Epithelial cell of prostate (primary cell): ENCODE measurements around the gene XPNPEP3.
"Not testable (repeated sequence)": the region's sequence is repeated elsewhere in the genome, so short reads cannot be mapped to it uniquely, and the experiment has no call there.

Source experiments
- DNase-seq: peaks from one replicate; pipeline ENCODE4 v3.0.0-alpha.2; 2011; ENCODE audit warnings: low read depth, low spot score
- H3K27ac ChIP-seq: fragments of 450-650 bp; 2 replicates; pipeline ENCODE4 v1.5.1; 2017; ENCODE audit warnings: mild to moderate bottlenecking

The XPNPEP3 gene

DNA sequence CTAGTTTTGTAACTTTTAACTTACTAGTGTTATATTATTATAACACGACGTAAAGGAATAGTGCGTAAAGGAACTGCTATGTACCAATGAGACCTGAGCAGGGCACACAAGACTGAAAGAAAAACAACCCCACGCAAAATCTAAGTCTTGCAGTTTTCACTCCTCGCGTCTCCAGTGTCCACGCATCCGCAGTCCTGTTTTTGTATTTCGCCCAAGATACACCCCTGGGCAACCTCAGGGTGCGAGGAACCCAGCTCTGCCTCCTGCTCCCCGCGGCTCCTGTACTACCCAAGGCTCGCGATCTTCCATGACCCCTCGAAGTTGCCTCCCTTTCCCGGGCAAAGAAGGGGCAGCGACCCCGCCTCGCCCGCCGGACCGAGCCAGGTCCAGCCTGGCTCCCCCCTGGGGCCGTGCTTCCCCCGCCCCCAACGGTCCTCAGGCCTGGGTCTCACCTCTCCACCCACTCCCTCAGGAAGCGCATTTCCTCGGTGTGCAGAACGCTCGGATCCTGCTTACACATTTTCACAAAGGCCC, 902 bp upstream of the XPNPEP3 start:
- no peak for DNase-seq
- H3K27ac ChIP-seq: peak overlapping the region; percentile 95

DNA sequence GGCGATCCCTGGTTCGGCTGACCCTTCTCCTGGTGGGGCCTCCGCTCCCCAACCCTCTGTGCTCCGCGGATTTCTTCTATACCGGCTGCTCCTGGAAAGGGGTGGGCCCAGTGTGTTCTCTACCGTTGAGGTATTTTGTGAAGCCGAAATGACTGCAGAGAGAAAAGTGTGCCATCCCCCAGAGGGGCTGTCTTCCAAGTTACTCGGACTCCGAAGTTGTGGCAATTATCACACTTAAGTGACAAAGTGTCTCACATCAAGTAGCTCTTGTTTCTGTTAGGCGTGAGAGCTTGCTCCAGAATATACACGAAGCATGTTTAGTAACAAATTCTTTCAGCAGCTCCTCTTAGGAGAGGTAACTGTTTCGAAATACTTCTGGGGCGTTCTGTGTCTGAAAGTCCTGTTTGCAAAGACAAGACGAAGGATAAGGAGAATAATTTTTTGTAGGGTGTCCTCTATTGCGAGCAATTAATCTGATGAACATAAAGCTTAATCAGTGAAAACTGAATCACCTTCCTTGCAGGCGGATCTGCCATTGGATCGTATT, 434 bp downstream of the XPNPEP3 start:
- no peak for DNase-seq
- peak overlapping the region; percentile 95 for H3K27ac ChIP-seq

DNA sequence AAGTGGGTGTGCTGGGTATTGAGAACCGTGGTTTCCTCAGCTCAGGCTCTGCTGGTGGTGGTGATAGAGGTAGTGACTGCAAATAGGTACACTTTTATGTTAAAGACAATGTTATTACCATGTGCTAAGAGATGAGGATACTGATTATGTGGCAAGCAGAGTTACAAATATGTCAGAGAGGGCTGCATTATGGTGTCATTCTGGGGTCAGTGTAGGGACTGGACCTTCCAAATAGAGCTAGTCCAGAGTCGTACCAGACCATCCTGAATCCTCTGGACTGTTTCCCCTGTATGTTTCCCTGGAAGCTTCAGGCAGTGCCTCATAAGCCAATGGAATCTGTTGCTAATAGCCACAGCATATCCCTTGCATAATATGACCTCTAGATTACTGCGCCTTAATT, 5.1 kb downstream of the XPNPEP3 start, which contains the start of gene DNAJB7:
TSS of gene DNAJB7 (minus strand) at position 101 of the 400 bp plus-strand sequence. CDS start 119 bp downstream, outside the sequence.
- no peak within 1 kb of the TSS for H3K27ac ChIP-seq
- no peak for DNase-seq

DNA sequence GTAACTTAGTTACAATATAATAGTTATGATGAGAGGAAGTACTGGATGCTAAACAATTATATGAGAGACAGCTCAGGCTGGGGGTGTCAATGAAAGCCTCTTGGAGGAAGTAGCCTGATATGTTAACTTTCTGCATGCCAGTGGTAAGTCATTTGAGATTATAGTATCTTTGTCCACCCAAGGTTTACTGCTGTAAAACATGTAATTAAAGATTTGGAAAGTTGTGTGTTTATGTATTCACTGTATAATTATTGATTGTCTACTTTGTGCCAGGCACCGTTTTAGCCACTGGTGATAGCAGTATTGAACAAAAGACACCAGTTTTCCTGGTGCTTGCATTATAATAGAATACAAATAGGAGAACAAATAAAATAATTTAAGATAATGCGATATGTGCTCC, 5.6 kb downstream of the XPNPEP3 start:
- no peak for DNase-seq
- H3K27ac ChIP-seq: no peak overlapping the region

DNA sequence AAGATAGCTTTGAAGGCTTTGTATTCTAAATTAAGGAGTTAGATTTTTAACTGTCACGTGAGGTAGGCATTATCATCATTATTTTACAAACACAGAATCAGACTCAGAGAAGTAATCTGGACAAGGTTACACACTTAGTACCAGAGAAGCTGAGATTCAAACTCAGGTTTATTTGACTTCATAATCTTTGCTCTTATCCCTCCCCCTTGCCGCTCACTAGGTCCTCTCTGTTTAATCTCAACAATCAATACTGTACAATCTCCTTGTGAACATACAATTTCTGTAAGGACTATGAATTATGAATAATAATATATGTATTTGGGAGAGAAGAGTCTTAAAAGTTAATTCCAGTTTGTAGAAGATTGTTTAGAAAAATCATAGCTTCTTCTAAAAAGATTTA, 10.2 kb downstream of the XPNPEP3 start:
- no peak for DNase-seq

DNA sequence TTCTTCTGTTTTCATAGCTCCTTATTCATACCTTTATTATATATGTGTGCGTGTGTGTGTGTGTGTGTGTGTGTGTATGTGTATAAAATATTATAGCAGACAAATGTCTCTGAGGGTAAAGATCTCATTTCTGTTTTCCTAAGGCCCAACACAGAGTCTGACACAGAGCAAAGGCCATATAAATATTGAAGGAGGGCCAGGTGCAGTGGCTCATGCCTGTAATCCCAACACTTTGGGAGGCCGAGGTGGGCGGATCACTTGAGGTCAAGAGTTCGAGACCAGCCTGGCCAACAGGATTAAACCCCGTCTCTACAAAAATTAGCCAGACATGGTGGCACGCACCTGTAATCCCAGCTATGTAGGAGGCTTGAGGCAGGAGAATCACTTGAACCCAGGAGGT, 11.4 kb downstream of the XPNPEP3 start:
- not testable (repeated sequence) for H3K27ac ChIP-seq, DNase-seq

More for the DNA sequence above, 10.2 kb downstream of the XPNPEP3 start:
- H3K27ac ChIP-seq: no peak overlapping the region

DNA sequence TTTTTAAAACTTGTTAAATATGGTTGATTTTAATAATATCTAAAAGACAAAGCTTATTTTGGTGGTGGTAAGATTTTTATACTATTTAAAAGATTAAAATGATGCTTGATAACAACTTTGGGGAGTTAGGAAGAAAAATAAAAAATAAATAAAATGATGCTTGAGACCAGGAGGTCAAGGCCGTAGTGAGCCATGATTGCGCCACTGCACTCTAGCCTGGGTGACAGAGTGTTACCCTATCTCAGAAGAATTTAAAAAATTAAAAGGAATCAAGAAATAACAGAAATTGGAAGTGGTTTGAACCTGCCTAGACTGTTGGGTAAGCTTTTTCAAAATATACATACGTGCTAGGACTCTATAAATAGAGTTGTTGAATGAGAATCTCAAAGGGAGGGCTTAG, 17.1 kb downstream of the XPNPEP3 start:
- no peak overlapping the region for H3K27ac ChIP-seq
- no peak for DNase-seq

DNA sequence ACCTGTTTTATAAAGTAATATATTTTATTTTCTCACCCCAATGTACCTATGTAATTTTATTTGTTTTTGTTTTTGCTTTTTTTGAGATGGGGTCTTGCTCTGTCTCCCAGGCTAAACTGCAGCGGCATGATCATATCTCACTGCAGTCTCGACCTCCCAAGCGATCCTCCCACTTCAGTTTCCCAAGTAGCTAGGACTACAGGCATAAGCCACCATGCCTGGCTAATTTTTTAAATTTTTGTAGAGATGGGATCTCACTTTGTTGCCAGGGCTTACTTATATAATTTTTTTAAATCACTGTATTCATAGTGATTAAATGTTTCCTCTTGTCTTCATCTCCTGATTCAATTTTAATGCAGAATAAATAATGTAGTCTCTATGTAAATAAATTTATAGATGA, 18.2 kb downstream of the XPNPEP3 start:
- no peak overlapping the region for H3K27ac ChIP-seq
- DNase-seq: no peak

DNA sequence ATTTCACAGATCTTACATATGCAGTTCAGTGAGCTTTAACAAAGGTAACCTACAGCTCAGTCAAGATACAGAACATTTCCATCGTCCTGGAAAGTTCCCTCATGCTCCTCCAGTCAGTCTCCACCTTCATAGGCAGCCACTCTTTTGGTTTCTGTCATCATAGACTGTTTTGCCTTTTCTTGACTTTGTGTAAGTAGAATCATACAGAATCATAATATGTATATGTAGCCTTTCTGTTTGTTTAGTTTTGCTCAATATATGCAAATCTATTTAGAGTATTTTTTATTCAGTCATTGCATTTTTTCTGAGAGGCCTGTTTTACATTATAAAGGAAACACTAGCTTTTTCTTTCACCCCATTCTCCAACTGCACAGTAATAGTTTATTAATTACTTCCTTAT, 20.0 kb downstream of the XPNPEP3 start:
- no peak overlapping the region for H3K27ac ChIP-seq
- DNase-seq: no peak

DNA sequence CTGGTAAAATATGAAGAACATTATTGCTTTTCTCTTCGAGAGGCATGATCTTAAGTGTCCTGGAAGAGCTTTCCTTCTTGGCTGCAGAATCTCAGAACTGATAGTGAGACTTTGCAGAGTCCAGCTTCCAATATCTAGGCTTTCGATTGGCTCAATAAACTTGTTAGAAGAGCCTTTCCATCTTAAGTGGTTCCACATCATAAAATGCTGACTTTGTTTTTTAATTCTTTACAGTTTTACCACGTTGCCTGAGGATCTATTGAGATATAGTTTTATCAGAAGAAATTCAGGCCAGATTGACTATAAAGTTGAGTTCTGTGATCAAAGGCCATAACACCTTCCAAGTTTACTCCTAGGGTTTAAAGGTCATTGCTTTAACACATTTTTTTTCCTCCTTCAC, 20.5 kb downstream of the XPNPEP3 start:
- DNase-seq: no peak

DNA sequence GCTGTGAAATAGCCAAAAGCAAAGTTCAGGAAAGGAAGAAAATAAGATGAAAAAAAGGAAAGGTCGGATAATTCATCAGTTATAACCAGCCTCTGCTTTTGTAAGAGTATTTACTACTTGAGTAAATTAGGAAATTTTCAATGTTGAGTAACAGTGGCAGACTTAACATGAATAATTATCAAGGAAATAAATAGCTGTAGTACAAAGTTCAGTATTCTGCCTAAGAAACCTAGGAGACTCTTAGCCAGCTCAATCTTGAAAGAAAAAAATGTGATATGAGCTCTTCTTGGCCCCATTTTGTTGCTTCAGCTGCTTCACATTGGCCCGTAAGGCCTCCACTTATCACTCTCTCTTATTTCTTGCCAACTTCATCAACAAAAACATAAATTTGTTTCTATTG, 22.0 kb downstream of the XPNPEP3 start:
- H3K27ac ChIP-seq: no peak overlapping the region
- no peak for DNase-seq

More for the DNA sequence above, 20.5 kb downstream of the XPNPEP3 start:
- H3K27ac ChIP-seq: no peak overlapping the region

DNA sequence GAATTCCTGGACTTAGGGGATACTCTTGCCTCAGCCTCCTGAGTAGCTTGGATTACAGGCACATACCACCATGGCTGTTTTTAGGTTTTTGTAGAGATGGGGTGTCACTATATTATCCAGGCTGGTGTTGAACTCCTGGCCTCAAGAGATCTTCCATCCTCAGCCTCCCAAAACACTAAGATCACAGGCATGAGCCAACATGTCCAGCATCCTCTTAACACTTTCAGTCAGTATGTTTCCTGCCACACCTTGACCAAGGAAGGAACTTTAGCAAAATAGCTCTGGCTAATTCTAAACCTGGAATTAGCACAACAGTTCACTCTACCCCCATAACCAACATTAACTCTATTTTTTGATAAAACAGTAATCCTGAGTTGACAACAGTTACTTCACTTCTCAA, 32.2 kb downstream of the XPNPEP3 start:
- DNase-seq: no peak

DNA sequence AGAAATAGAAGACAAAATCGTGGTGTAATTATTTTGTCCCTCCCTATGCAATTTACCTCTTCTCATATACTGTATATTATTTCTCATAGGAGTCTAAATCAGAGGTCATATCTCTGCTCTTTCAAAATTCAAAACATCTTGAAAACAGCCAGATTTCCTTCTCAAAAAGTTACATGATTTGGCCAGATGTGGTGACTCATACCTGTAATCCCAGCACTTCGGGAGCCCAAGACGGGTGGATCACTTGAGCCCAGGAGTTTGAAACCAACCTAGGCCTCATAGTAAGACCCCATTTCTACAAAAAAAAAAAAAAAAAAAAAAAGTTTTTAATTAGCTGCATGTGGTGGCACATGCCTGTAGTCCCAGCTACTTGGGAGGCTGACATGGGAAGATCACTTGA, 33.9 kb downstream of the XPNPEP3 start:
- DNase-seq: no peak
- no peak overlapping the region for H3K27ac ChIP-seq

More for the DNA sequence above, 32.2 kb downstream of the XPNPEP3 start:
- H3K27ac ChIP-seq: peak overlapping the region; percentile 53

DNA sequence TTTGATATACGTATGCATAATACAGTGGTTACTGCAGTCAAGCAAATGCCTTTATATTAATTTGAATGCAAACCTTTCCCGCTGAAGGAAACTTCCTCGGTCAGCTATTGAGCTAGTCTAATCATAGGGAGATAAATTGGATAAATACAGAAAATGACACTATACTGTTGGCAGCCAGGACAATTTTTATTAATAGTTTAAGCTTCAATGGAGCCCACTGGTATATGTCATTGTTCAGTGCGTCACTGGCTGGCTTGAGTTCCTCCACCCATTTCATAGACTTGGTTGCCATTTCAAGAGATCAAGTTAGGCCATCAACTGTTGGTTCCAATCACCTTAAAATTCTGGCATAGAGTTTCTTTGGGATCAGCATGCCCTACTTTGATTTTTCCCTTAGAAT, 37.5 kb downstream of the XPNPEP3 start:
- H3K27ac ChIP-seq: no peak overlapping the region
- DNase-seq: no peak

DNA sequence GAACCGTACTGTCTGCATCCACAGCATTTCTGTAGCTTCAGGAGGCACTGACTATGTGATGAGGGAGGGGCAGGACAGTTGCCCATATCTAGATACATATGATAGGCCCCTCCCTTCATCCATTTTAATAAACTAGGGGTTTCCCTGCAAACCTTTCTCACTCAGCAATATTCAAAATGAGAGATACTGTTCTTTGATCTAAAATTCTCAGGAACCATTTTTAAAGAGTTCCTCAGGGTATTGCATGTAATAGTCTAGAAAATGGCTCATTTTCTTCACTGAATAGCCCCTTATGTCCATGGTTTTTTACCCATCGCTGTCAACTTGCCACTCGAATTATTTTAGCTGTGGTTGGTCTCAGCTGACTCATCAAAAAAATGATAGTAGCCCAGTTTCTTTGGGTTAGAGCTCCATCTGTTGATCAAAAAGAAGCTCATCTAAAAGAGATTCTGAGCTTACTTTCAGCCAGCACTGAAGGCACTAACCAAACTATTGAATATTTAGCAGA, 42.0 kb downstream of the XPNPEP3 start:
- DNase-seq: no peak
- H3K27ac ChIP-seq: no peak overlapping the region

DNA sequence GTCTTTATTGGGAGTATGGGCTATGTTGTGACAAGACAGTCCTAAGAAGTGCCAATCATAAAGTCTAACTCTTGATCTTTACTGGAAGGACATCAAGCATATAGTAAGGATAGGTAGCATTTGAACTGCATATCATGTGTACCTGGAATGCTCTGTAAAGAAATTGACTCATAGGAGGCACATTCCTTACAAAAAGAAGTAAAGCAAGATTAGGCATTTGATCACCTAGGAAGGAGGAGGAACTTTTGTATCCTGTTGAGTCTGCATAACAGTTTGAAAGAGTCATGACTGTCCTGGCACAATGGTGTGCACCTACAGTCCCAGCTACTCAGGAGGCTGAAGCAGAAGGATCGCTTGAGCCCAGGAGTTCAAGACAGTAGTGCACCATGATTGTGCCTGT, 47.2 kb downstream of the XPNPEP3 start:
- H3K27ac ChIP-seq: no peak overlapping the region
- DNase-seq: no peak

DNA sequence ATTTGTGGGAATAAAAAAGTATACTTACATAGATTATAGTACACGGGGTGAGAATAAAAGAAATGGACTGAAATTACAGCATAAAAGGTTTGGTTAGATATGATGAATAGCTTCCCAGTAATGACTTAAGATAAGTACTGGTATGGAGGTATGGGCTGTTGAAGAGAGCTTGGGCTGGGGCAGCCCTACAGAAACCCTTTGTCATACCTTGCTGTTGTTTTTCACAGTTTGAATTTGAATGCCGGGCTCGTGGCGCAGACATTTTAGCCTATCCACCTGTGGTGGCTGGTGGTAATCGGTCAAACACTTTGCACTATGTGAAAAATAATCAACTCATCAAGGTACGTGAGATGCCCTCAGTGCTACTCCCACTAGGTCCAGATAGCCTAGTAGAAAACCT, 51.9 kb downstream of the XPNPEP3 start:
- DNase-seq: no peak
- H3K27ac ChIP-seq: no peak overlapping the region

DNA sequence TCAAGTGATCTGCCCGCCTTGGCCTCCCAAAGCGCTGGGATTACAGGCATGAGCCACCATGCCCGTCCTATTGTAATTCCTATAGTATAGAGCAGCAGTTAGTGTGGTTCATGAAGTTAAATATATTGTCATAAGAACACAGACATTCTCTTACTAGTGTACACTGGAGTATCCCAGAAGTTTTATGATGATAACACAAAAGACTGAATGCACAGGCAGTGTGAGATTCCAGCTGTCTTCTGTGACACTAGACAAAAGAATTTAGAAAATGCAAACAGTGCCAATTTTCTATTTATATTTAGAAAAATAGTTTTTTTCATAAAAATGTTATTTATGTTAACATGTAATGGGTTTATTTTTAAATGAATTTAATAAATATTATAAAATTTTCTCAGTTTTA, 54.8 kb downstream of the XPNPEP3 start:
- no peak for DNase-seq
- H3K27ac ChIP-seq: no peak overlapping the region

DNA sequence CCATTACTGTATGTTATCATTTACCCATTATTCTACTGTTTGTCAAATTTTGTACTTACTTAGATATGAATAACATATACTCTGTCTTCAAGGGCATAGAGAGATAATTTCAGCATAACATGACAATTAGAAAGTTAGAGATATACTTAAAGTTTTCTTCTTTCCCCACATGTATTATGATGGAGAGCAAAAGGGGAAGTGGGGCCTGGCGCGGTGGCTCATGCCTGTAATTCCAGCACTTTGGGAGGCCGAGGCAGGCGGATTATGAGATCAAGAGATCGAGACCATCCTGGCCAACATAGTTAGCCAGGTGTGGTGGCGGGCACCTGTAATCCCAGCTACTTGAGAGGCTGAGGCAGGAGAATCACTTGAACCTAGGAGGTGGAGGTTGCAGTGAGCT, 56.0 kb downstream of the XPNPEP3 start:
- DNase-seq, H3K27ac ChIP-seq: not testable (repeated sequence)

DNA sequence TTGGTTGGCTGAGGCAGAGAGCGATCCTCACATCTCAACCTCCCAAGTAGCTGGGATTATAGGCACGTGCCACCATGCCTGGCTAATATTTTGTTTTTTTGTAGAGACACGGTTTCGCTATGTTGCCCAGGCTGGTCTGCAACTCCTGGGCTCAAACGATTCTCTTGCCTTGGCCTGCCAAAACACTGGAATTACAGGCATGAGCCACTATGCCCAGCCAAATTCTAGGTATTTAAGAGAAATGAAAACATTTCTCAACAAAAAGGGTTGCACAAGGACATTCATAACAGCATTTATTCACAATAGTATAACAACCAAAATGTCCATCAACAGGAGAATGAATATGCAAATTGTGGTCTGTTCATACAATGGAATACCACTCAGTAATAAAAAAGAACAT, 62.5 kb downstream of the XPNPEP3 start:
- no peak for DNase-seq
- no peak overlapping the region for H3K27ac ChIP-seq

DNA sequence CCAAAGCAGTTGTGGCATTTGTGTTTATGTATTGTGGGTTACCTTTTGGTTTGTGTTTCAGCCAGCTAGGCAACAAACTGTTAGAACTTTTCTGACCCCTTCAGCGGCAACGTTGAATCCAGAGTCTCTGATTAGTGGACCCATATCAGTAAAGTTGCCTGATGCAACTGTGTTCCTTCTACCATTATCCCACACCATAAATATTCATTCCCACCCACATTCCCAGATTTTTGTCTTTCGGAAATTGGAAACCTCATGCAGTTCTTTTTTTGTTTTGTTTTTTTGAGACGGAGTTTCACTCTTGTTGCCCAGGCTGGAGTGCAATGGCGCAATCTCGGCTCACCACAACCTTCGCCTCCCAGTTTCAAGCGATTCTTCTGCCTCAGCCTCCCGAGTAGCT, 63.6 kb downstream of the XPNPEP3 start:
- no peak overlapping the region for H3K27ac ChIP-seq
- no peak for DNase-seq
